HG03460 (cell line): ENCODE measurements around the gene CD8B.

Source experiments
- ATAC-seq: cut with Tn5 transposase; IDR thresholded peaks from one replicate; pipeline ENCODE4 v1.9.1; 2021; ENCODE audit not compliant: unreplicated experiment

Gene CD8B

DNA sequence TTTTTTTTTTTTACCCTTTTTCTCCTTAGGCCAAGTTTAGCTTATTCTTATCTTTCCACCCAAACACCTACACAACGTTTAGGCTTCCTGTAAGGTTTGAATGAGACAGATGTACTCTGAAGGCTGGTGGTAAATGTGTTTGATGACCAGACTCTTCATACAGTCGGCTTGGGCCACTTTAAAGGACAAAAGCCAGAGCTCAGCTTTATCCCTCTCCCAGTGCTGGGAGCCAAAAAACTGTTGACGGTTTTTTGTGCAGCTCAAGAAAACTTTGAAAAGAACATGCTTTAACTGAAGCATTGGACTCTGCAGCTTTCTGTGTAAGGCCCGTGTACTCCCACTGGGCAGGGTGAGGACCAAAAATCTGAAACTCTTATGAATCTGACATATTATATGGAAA lies 86.3 kb downstream of the CD8B start:
- no peak for ATAC-seq

DNA sequence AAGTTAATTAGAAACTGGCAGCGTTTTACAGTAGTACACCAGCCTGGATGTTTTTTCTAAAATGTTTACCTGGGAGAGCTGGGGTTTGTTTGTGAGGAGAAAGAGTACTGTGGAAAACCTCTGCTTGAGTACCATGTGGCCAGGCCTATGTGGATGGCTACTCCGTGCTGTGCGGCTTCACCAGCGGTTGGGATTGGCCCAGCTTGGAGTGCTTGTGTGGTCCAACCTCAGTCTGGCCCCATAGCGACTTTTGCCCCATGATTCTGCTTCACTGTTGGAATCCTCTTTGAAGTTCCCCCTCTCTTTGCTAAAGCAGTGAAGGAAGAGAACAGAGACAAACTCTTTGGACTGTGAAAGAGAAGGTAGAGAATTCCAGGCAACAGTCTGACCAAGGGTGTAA lies 86.8 kb downstream of the CD8B start:
- ATAC-seq: no peak

GRCh38 chr2:86772611-86773010 lies 89.1 kb downstream of the CD8B start:
- ATAC-seq: no peak

DNA sequence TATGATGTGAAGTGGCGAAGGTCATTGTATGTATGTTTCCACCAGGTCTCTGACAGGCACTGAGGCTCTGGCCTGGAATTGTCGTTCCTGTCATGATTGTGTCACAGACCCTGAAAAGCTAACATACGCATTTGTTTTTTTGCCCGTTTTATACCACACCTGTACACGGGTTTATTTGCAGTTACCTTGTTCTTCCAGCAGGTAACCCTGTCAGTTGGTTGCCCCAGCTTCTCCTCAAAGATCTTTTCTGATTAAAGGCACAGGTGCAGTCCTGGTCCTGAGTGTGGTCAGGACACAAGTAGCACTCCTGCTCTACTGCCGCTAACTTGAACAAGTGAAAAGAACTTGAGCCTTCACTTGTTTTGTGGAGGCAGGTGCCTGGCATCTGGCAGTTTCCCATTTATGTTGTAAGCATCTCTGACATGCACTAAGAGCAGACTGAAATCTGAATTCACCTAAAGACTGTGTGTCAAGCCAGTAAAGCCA lies 90.8 kb downstream of the CD8B start:
- no peak for ATAC-seq

DNA sequence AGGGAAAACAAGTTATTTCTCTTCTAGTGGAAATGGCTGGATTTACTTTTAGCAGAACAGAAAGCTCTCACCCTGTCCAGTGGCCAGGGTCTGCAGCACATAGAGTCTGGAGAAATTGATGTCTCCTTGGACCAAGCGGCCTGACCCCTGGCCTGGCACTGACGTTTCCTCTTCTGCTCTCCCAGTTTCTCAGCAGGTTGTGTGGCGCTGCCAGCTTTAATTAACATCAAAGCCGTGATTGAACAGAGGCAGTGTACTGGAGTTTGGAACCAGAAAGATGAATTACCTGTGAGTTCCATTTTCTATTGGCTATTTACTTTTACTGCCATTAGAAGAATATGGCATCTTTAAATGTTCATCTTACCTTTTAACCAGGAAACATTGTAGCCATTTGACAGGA lies 91.8 kb downstream of the CD8B start:
- ATAC-seq: no peak

DNA sequence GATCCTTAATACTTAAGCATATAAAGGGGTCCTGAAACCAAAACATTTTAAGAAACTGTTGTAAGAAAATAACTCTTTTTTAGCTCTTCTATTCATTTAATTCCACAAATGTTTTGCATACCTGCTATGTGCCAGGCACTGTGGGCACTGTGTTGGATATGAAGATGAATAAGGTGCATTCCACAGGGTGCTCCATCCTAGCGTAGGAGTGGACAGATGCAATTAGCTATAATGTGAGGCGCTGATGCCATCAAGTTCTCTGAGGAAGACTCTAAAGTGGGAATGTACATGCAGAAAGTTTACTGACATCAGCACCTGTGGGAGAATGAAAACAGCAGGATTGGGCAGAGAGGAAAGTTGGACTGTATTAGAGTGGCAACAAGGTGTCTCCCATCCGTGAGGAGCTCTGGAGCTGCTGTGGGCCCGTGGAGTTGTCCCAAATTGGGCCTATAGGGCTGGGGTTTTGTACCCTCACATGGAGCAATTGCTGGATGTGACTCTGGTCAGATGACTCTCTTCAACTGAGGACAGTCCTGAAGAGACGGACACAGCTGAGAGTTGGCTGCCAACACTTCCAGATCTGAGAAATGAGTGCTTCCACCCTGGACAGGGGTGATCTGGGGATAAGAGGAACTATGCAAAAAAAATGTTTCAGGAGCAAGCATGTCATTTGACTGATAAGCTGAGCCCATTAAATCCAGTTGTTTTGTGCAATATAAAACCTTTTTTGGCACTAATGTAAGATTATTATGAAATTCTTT lies 93.3 kb downstream of the CD8B start:
- no peak for ATAC-seq
